CD4-positive, alpha-beta T cell (primary cell): Measurements from ENCODE around the gene SKAP1. TPM values are rescaled to one million over a fixed set of nuclear protein-coding genes. Genes with fewer than 3 reads are reported as not detected.

Experiments used
- ATAC-seq: fragments of 200-7000 bp; cut with Tn5 transposase; one replicate; pipeline ENCODE4 v1.10.0; 2022; ENCODE audit warnings: mild to moderate bottlenecking; ENCODE audit not compliant: poor library complexity
- CTCF ChIA-PET: fragments of 350-600 bp; sonication (Branson Sonifier 250); formaldehyde crosslinking; loops from one replicate; lab custom pipeline; 2021; ENCODE audit warnings: antibody characterized with exemption, inconsistent platforms; lab: Charles Lee
- POLR2A ChIA-PET: fragments of 350-600 bp; sonication (Branson Sonifier 250); formaldehyde crosslinking; loops from one replicate; lab custom pipeline; 2021; ENCODE audit warnings: antibody characterized with exemption, inconsistent platforms; lab: Charles Lee
- DNase-seq, 14 experiments: peaks; one replicate each; pipeline ENCODE4 v3.0.0-alpha.2; 2013 to 2020; ENCODE audit warnings: mixed read lengths in 2 of 14
- H3K27ac ChIP-seq, 2 donors: one replicate each; pipeline versions ENCODE4 v1.5.1 to v1.7.0; 2013; ENCODE audit warnings: low read length in 2 of 2, low read depth in 1 of 2, mild to moderate bottlenecking in 1 of 2
- H3K27me3 ChIP-seq, 2 experiments: 1 replicate in 1 of 2; 2 replicates in 1 of 2; pipeline versions ENCODE4 v1.6.1 to v1.7.0; 2013; ENCODE audit warnings: low read length in 2 of 2, control low read depth in 1 of 2, mild to moderate bottlenecking in 1 of 2, moderate library complexity in 1 of 2; ENCODE audit not compliant: insufficient read depth in 2 of 2, control insufficient read depth in 1 of 2
- H3K36me3 ChIP-seq: one replicate; pipeline ENCODE4 v1.6.1; 2013; ENCODE audit warnings: low read length, control low read depth; ENCODE audit not compliant: insufficient read depth
- H3K4me1 ChIP-seq: one replicate; pipeline ENCODE4 v1.6.1; 2013; ENCODE audit warnings: low read length, control low read depth; ENCODE audit not compliant: insufficient read depth
- H3K4me3 ChIP-seq: one replicate; pipeline ENCODE4 v1.5.1; 2013; ENCODE audit warnings: mild to moderate bottlenecking, low read length, moderate library complexity
- H3K9me3 ChIP-seq, 2 experiments: 1 replicate in 1 of 2; 2 replicates in 1 of 2; pipeline versions ENCODE4 v1.6.1 to v1.7.0; 2013; ENCODE audit warnings: low read length in 2 of 2, mild to moderate bottlenecking in 2 of 2, control low read depth in 1 of 2, moderate library complexity in 1 of 2; ENCODE audit not compliant: control insufficient read depth in 1 of 2, insufficient read depth in 1 of 2
- H3K27ac Mint-ChIP-seq: one replicate; pipeline ENCODE4 v1.8.0; 2020; ENCODE audit warnings: mixed read lengths
- H3K27me3 Mint-ChIP-seq: one replicate; pipeline ENCODE4 v1.8.0; 2021; ENCODE audit warnings: mixed read lengths
- H3K36me3 Mint-ChIP-seq: one replicate; pipeline ENCODE4 v1.8.0; 2021; ENCODE audit warnings: low read depth, mixed read lengths
- H3K4me1 Mint-ChIP-seq: one replicate; pipeline ENCODE4 v1.8.0; 2021; ENCODE audit warnings: low read depth, mixed read lengths
- H3K4me3 Mint-ChIP-seq: one replicate; pipeline ENCODE4 v1.8.0; 2020; ENCODE audit warnings: mild to moderate bottlenecking, mixed read lengths
- H3K9me3 Mint-ChIP-seq: one replicate; pipeline ENCODE4 v1.8.0; 2020; ENCODE audit warnings: mixed read lengths
- CTCF ChIP-seq: fragments of 200-600 bp; IDR thresholded peaks from one replicate; pipeline ENCODE4 v1.8.0; 2022; ENCODE audit warnings: antibody characterized with exemption, mild to moderate bottlenecking
- intact Hi-C, 2 experiments: fragments of 100-400 bp; cut with DNase I in 1 of 2; cut with micrococcal nuclease in 1 of 2; formaldehyde crosslinking; loops; one replicate each; pipeline versions ENCODE4 v1.15.1 to v1.9.0; 2023 to 2025; cut with DNase I, micrococcal nuclease
- total RNA-seq, 174 experiments: library from RNA in 2 of 174; stranded (reverse) in 2 of 174; gene quantifications; one replicate each; pipeline ENCODE4 v1.2.3 and lab custom pipeline; 2021 to 2026

SKAP1 gene
- total RNA-seq, 2 experiments from 2014 or later: 92.0 to 95.1 TPM

- no peak overlapping the region for H3K27ac ChIP-seq
- DNase-seq (peak in 4 of 14 experiments; percentile 24 to 42 (median 33)), ATAC-seq (no peak)
- Mint-ChIP-seq H3K27me3 (no peaks in the 10 kb centered on the region), H3K27ac (peak overlapping the region; percentile 18), H3K36me3 (peaks cover 21% of the 10 kb centered on the region), H3K4me1 (peaks cover 89% of the 10 kb centered on the region), H3K9me3 (no peaks in the 10 kb centered on the region), H3K4me3 (no peak overlapping the region)
- intact Hi-C loops: no loop called here
- TF ChIP-seq CTCF: no peak
- ChIA-PET CTCF (no interaction called here), POLR2A (interaction anchor here (1.0 kb wide), 1 partner anchor 11 kb away, joined by 3 read pairs; no protein-coding TSS in a partner anchor)
- peaks cover 15% of the 10 kb centered on the region for H3K4me1 ChIP-seq
- H3K36me3 ChIP-seq: no peaks in the 10 kb centered on the region
- no peaks in the 10 kb centered on the region for H3K9me3 ChIP-seq
- H3K4me3 ChIP-seq: no peak overlapping the region
- no peaks in the 10 kb centered on the region for H3K27me3 ChIP-seq
Measured at GRCh38 chr17:48241131-48241591, 188.9 kb downstream of the SKAP1 start.

GRCh38 chr17:48240562-48241130 is 189.4 kb downstream of the SKAP1 start:
- no peaks in the 10 kb centered on the region for H3K27me3 ChIP-seq
- no peak overlapping the region for H3K4me3 ChIP-seq
- H3K27me3 Mint-ChIP-seq: no peaks in the 10 kb centered on the region
- ChIA-PET POLR2A (interaction anchor here (1.0 kb wide), 1 partner anchor 12 kb away, joined by 3 read pairs; no protein-coding TSS in a partner anchor), CTCF (no interaction called here)
- H3K36me3 ChIP-seq: no peaks in the 10 kb centered on the region
- no peak for TF ChIP-seq CTCF
- H3K36me3 Mint-ChIP-seq: peaks cover 26% of the 10 kb centered on the region
- H3K4me1 ChIP-seq: peaks cover 15% of the 10 kb centered on the region
- H3K4me3 Mint-ChIP-seq: no peak overlapping the region
- no peak for ATAC-seq
- H3K4me1 Mint-ChIP-seq: peaks cover 91% of the 10 kb centered on the region
- no peak overlapping the region for H3K27ac ChIP-seq
- no peaks in the 10 kb centered on the region for H3K9me3 ChIP-seq
- H3K9me3 Mint-ChIP-seq: no peaks in the 10 kb centered on the region
- no peak for DNase-seq
- intact Hi-C loops: no loop called here
- H3K27ac Mint-ChIP-seq: peak overlapping the region; percentile 18

- ATAC-seq: no peak
- Mint-ChIP-seq H3K36me3 (peaks cover 28% of the 10 kb centered on the region), H3K4me3 (no peak overlapping the region), H3K9me3 (no peaks in the 10 kb centered on the region), H3K4me1 (peaks cover 91% of the 10 kb centered on the region), H3K27ac (no peak overlapping the region), H3K27me3 (no peaks in the 10 kb centered on the region)
- Histone ChIP-seq H3K27me3 (no peaks in the 10 kb centered on the region), H3K4me3 (no peak overlapping the region), H3K9me3 (no peaks in the 10 kb centered on the region), H3K27ac (no peak overlapping the region), H3K36me3 (no peaks in the 10 kb centered on the region), H3K4me1 (peaks cover 15% of the 10 kb centered on the region)
- no peak for TF ChIP-seq CTCF
- ChIA-PET CTCF (no interaction called here), POLR2A (interaction anchor here (0.7 to 1.0 kb wide), 2 partner anchors 12 to 51 kb away, joined by 3 read pairs; no protein-coding TSS in a partner anchor)
- DNase-seq: no peak
- intact Hi-C loops: no loop called here
Measured at GRCh38 chr17:48240122-48240521, 189.9 kb downstream of the SKAP1 start.
